ENCODE measurements around the gene REN. TPM values are rescaled to one million over a fixed set of nuclear protein-coding genes. Genes with fewer than 3 reads are reported as not detected.

The REN gene
- total and polyA plus RNA-seq, 2 of the 13 experiments (the other 11 are each of a cell fraction or from before 2014, with no cell fraction given), result not detected

DNA sequence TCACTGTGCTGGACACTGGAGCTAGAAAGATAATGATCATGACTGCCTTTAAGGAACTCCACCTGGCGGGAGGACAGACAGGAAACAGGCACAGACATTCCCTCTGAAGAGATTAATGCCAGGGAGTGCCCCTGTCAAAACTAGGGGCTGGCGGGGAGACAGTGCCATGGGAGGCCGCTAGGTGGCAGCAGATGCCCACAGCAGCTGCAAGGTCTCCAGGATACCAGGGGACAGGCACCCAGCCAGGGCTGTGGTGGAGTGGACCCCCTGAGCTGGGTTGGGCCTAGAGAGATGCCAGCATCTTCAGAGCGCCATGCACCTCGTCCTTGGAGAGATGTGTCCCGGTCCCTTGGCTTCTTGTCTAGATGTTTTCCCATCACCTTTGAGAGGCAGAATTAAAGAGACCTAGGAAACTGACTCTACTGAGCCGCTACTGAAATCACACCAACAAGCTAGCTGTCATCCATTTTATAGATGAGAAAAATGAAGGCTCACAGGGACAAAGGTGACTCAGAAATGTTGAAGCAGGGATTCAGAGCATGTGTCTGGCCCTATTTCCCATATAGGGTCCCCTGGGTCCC lies 3.6 kb downstream of the REN start (continued):
- TF ChIP-seq SP5 (CRISPR knock-in tag; IDR thresholded peaks at IDR 0.05; ENCODE audit: borderline replicate concordance, low read depth) (no peak), ZNF574 (CRISPR knock-in tag; IDR thresholded peaks at IDR 0.05) (peak; percentile 60), ZNF569 (CRISPR knock-in tag; IDR thresholded peaks at IDR 0.05; ENCODE audit: borderline replicate concordance) (no peak), TMF1 (CRISPR knock-in tag; IDR thresholded peaks at IDR 0.05; ENCODE audit: low read depth) (no peak), NFKBIZ (CRISPR knock-in tag; IDR thresholded peaks at IDR 0.05) (no peak), ZNF564 (CRISPR knock-in tag; IDR thresholded peaks at IDR 0.05) (no peak), NR1H2 (CRISPR knock-in tag; IDR thresholded peaks at IDR 0.05; ENCODE audit: borderline replicate concordance, low read depth) (no peak), ZMYM4 (CRISPR knock-in tag; IDR thresholded peaks at IDR 0.05) (no peak), IRX3 (CRISPR knock-in tag; IDR thresholded peaks at IDR 0.05; ENCODE audit: borderline replicate concordance, low read depth) (no peak), HOXD1 (CRISPR knock-in tag; IDR thresholded peaks at IDR 0.05) (no peak), MIXL1 (CRISPR knock-in tag; IDR thresholded peaks at IDR 0.05) (no peak), TRIM24 (CRISPR knock-in tag; IDR thresholded peaks at IDR 0.05) (no peak), ATF1 (CRISPR knock-in tag; IDR thresholded peaks at IDR 0.05) (no peak), SMC3 (IDR thresholded peaks at IDR 0.05; ENCODE audit: low read length) (peak; percentile 74; the same call in 1 of the 2 replicates), NFKB2 (CRISPR knock-in tag; IDR thresholded peaks at IDR 0.05; ENCODE audit: borderline replicate concordance) (peak; percentile 39; the same call in 1 of the 2 replicates), RCOR2 (CRISPR knock-in tag; IDR thresholded peaks at IDR 0.05) (no peak), ZNF33A (CRISPR knock-in tag; IDR thresholded peaks at IDR 0.05; ENCODE audit: borderline replicate concordance) (no peak), MBNL3 (CRISPR knock-in tag; conservative IDR thresholded peaks at IDR 0.05) (no peak)
- TF ChIP-seq, protein P1, sequence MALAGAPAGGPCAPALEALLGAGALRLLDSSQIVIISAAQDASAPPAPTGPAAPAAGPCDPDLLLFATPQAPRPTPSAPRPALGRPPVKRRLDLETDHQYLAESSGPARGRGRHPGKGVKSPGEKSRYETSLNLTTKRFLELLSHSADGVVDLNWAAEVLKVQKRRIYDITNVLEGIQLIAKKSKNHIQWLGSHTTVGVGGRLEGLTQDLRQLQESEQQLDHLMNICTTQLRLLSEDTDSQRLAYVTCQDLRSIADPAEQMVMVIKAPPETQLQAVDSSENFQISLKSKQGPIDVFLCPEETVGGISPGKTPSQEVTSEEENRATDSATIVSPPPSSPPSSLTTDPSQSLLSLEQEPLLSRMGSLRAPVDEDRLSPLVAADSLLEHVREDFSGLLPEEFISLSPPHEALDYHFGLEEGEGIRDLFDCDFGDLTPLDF (CRISPR knock-in tag; IDR thresholded peaks at IDR 0.05), result no peak
- TF ChIP-seq, protein P2, sequence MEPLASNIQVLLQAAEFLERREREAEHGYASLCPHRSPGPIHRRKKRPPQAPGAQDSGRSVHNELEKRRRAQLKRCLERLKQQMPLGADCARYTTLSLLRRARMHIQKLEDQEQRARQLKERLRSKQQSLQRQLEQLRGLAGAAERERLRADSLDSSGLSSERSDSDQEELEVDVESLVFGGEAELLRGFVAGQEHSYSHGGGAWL (CRISPR knock-in tag; IDR thresholded peaks at IDR 0.05), result no peak
- TF ChIP-seq, protein P3, sequence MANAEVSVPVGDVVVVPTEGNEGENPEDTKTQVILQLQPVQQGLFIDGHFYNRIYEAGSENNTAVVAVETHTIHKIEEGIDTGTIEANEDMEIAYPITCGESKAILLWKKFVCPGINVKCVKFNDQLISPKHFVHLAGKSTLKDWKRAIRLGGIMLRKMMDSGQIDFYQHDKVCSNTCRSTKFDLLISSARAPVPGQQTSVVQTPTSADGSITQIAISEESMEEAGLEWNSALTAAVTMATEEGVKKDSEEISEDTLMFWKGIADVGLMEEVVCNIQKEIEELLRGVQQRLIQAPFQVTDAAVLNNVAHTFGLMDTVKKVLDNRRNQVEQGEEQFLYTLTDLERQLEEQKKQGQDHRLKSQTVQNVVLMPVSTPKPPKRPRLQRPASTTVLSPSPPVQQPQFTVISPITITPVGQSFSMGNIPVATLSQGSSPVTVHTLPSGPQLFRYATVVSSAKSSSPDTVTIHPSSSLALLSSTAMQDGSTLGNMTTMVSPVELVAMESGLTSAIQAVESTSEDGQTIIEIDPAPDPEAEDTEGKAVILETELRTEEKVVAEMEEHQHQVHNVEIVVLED (CRISPR knock-in tag; IDR thresholded peaks at IDR 0.05; ENCODE audit: borderline replicate concordance), result no peak
- TF ChIP-seq, protein P4, sequence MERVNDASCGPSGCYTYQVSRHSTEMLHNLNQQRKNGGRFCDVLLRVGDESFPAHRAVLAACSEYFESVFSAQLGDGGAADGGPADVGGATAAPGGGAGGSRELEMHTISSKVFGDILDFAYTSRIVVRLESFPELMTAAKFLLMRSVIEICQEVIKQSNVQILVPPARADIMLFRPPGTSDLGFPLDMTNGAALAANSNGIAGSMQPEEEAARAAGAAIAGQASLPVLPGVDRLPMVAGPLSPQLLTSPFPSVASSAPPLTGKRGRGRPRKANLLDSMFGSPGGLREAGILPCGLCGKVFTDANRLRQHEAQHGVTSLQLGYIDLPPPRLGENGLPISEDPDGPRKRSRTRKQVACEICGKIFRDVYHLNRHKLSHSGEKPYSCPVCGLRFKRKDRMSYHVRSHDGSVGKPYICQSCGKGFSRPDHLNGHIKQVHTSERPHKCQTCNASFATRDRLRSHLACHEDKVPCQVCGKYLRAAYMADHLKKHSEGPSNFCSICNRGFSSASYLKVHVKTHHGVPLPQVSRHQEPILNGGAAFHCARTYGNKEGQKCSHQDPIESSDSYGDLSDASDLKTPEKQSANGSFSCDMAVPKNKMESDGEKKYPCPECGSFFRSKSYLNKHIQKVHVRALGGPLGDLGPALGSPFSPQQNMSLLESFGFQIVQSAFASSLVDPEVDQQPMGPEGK (CRISPR knock-in tag; IDR thresholded peaks at IDR 0.05), result peak; percentile 59; the same call in 1 of the 2 replicates
- TF ChIP-seq, protein P5, sequence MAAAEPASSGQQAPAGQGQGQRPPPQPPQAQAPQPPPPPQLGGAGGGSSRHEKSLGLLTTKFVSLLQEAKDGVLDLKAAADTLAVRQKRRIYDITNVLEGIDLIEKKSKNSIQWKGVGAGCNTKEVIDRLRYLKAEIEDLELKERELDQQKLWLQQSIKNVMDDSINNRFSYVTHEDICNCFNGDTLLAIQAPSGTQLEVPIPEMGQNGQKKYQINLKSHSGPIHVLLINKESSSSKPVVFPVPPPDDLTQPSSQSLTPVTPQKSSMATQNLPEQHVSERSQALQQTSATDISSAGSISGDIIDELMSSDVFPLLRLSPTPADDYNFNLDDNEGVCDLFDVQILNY (CRISPR knock-in tag; conservative IDR thresholded peaks at IDR 0.05), result no peak

Data from HepG2 (cell line).